Natural killer cell treated with Interleukin-12 subunit alpha and Interleukin-12 subunit beta and Interleukin-15 and Interleukin-18, amount 100 ng/mL, for 72 hours (primary cell): ENCODE data around the gene PANK4. TPM values are rescaled to one million over a fixed set of nuclear protein-coding genes. Genes with fewer than 3 reads are reported as not detected.
"Not testable (repeated sequence)": the region's sequence is repeated elsewhere in the genome, so short reads cannot be mapped to it uniquely, and the experiment has no call there.

Experiments
- ATAC-seq, 2 donors: fragments of 150-1000 bp; cut with Tn5 transposase in 1 of 2; sonication (Bioruptor Pico), chemical (Tn5 transposase) in 1 of 2; 2 replicates each; pipeline ENCODE4 v1.10.0; 2021
- DNase-seq: peaks from one replicate; pipeline ENCODE4 v3.0.0; 2022; ENCODE audit warnings: low spot score
- H3K27ac Mint-ChIP-seq, 2 donors: 1 replicate in 1 of 2; 2 replicates in 1 of 2; pipeline ENCODE4 v1.8.0; 2022; ENCODE audit warnings: mixed read lengths in 2 of 2, mild to moderate bottlenecking in 1 of 2, moderate library complexity in 1 of 2
- H3K27me3 Mint-ChIP-seq, 2 donors: 1 replicate in 1 of 2; 2 replicates in 1 of 2; pipeline ENCODE4 v1.8.0; 2022; ENCODE audit warnings: mixed read lengths in 2 of 2
- H3K36me3 Mint-ChIP-seq: one replicate; pipeline ENCODE4 v1.8.0; 2022; ENCODE audit warnings: mixed read lengths
- H3K4me1 Mint-ChIP-seq, 2 donors: 1 replicate in 1 of 2; 2 replicates in 1 of 2; pipeline ENCODE4 v1.8.0; 2022; ENCODE audit warnings: low read depth in 2 of 2, mixed read lengths in 2 of 2, mild to moderate bottlenecking in 1 of 2
- H3K4me3 Mint-ChIP-seq: one replicate; pipeline ENCODE4 v1.8.0; 2022; ENCODE audit warnings: mixed read lengths
- H3K9me3 Mint-ChIP-seq: 2 replicates; pipeline ENCODE4 v1.8.0; 2022; ENCODE audit warnings: mixed read lengths
- total RNA-seq, 2 donors: library from RNA; stranded (reverse); gene quantifications; one replicate each; pipeline ENCODE4 v1.2.3, GENCODE V29; 2022

Gene PANK4
- 10 to 100 TPM; 37.7 to 70.5 TPM for total RNA-seq

DNA sequence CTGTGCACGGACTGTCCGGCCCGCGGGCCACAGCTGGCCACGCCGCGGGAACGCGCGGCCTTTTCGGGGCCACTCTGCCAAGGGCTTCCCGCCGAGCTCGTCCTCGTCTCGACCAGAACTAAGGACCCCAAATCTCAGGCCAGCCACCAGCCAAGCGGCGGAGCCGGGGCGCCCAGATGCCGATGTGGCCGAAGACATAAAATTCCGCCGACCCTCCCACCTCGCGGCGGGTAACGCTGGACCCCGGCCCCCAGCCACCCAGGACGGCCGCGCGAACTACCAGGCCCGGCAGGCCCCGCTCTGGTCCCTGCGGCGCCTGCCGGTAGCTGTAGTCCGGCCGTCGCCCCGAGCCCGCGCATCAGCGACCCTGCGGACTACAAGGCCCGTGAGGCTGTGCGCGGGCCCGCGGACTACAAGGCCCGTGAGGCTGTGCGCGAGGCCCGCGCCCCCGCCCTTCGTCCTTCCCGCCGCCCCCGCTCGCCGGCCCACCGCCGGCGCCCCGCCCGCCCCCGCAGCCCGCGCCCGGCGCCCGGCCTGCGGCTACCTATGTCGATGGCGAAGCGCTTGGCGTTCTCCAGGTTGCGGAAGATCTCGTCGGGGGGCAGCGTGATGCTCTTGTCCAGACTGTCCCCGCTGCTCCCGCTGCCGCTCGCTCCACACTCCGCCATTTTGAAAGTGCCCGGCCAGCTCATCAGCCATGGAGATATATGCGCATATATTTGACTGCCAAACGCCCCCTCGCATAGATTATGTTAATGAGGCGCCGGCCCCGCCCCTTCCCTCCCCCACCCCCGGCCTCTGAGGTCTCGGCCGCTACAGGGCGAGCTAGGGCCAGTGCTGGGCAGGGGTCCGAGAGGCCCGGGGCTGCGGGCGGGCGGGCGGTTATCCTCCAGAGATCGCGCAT is at the start of gene PANK4:
PANK4 (minus strand) TSS at position 677 of the 904 bp plus-strand sequence; CDS start at position 668, 9 bp downstream.
- ATAC-seq (peak; percentile 98), DNase-seq (peak; percentile 95)
- H3K4me1 Mint-ChIP-seq = peaks cover 24 to 37% of the 10 kb centered on the region in 2 donors
- H3K4me3 Mint-ChIP-seq = peak within 1 kb of the TSS; percentile 93
- no peaks in the 10 kb centered on the region for H3K9me3 Mint-ChIP-seq
- H3K27ac Mint-ChIP-seq = peak within 1 kb of the TSS; percentile 74 to 90
- peaks cover 0 to 3% of the 10 kb centered on the region in 2 donors for H3K27me3 Mint-ChIP-seq
- no peaks in the 10 kb centered on the region for H3K36me3 Mint-ChIP-seq

DNA sequence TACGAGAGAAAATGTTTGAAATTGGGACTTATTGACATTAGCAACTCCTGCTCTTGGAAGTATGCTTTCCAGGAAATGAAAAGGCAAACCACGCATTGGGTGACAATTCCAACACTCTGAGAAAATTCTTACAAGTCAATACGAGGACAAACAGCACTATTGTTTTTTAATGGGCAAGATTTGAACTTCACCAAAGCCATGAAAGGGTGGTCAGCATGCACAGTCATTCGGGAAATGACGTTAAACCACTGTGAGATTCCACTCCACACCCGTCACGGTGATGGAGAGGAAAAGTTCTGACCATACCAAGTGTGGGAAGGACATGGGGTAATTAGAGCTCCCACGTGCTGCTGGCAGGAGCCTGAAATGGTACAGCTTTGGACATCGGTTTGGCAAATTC is 48.0 kb upstream of the PANK4 start:
- Mint-ChIP-seq H3K27ac (no peak overlapping the region), H3K36me3 (peaks cover 9% of the 10 kb centered on the region), H3K27me3 (no peaks in the 10 kb centered on the region), H3K4me3 (no peak overlapping the region), H3K9me3 (peaks cover 9% of the 10 kb centered on the region), H3K4me1 (peaks cover 16 to 25% of the 10 kb centered on the region in 2 donors)
- ATAC-seq (no peak), DNase-seq (no peak)

DNA sequence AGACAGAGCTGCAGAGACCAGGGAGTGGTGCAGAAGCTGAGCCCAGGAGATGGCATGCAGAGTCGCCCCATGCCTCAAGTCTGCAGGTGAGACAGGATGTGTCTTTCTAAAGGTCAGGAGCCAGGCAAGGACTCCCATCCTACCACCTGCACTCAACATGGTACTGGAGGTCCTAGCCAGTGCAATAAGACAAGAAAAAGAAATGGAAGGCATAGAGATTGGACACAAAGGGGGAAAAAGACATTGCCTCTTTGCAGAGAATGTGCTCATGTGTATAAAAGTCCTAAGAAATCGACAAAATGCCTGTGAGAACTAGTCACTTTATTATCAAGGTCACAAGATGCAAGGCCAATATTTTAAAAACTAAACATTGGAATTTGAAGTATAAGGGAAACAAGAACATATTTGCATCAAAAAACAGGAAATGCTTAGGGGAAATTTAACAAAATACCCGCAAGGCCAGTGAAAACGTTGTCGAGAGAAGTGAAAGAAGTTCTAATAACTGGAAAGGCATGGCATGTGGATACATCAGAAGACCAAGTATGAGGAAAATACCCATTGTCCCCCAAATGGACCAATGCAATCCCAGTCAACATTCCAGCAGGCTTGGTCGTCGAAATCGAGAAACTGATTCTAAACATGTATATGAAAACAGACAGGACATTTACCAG is 47.0 kb upstream of the PANK4 start:
- Mint-ChIP-seq H3K9me3 (peaks cover 9% of the 10 kb centered on the region), H3K27me3 (no peaks in the 10 kb centered on the region), H3K27ac (peak overlapping the region in 1 of 2 donors; percentile 18), H3K4me1 (peaks cover 8 to 18% of the 10 kb centered on the region in 2 donors), H3K36me3 (peaks cover 9% of the 10 kb centered on the region), H3K4me3 (no peak overlapping the region)
- no peak for ATAC-seq
- DNase-seq = no peak

DNA sequence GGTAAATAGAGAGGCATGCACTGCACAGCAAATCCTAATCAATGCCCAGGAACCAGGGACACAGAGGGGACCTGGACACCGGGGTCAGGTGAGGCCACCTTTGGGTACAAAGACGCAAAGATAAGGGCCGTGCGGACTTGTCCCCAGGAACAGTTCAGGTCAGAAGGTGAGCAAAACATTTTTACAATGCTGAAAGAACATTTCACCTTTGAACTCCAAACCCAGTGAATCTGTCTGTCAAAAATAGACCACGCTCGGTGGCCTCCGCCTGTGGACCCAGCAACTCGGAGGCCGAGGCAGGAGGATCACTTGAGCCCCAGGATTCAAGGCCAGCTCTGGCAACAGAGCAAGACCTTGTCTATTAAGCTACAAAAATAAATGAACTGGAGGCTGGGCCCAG is 45.0 kb upstream of the PANK4 start:
- Mint-ChIP-seq H3K9me3 (peaks cover 9% of the 10 kb centered on the region), H3K27me3 (no peaks in the 10 kb centered on the region), H3K27ac (no peak overlapping the region), H3K36me3 (peaks cover 9% of the 10 kb centered on the region), H3K4me1 (peaks cover 8 to 15% of the 10 kb centered on the region in 2 donors), H3K4me3 (no peak overlapping the region)
- ATAC-seq (no peak), DNase-seq (no peak)

DNA sequence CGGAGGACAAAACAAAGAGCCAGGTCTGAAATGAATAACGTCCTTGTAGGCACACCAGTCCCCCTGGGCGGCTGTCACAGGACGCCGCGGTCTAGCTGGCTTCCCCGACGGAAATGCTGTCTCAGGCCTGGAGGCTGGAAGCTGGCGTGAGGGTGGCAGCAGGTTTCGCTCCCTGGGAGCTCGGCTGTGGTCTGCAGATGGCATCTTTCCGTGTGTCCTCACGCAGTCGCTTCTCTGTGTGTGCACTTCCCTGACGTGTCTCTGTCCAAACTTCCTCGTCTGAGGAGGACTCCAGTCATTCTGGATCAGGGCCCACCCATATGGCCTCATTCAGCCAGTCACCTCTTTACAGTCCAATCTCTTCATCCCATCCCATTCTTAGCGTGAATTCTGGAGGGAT is 43.9 kb upstream of the PANK4 start:
- H3K27me3 Mint-ChIP-seq = no peaks in the 10 kb centered on the region
- peaks cover 8 to 12% of the 10 kb centered on the region in 2 donors for H3K4me1 Mint-ChIP-seq
- H3K9me3 Mint-ChIP-seq = peaks cover 9% of the 10 kb centered on the region
- no peak overlapping the region for H3K27ac Mint-ChIP-seq
- DNase-seq = no peak
- H3K4me3 Mint-ChIP-seq = no peak overlapping the region
- H3K36me3 Mint-ChIP-seq = peaks cover 9% of the 10 kb centered on the region
- ATAC-seq = no peak

DNA sequence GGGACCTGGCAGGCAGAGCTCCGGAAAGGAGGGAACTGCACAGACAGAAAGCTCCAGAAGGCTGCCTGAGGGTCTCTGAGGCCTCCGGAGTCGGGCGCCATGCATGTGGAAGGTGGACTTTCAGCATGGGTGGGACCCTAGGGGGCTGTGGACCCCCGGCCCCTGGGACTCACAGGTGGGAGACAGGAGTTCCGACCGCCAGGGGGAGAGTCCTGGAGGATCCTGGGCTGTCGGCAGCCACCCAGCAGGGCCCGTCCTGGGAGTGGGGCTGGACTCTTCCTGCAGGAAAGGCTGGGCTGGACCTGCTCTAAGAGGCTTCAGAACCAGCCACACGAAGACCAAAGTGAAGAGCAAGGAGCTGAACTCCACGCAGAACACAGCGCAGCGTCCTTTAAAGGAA is 43.3 kb upstream of the PANK4 start:
- ATAC-seq, DNase-seq, H3K27me3 Mint-ChIP-seq, H3K36me3 Mint-ChIP-seq, H3K4me3 Mint-ChIP-seq, H3K27ac Mint-ChIP-seq, H3K9me3 Mint-ChIP-seq: not testable (repeated sequence)
- peaks cover 8 to 12% of the 10 kb centered on the region in 2 donors for H3K4me1 Mint-ChIP-seq

DNA sequence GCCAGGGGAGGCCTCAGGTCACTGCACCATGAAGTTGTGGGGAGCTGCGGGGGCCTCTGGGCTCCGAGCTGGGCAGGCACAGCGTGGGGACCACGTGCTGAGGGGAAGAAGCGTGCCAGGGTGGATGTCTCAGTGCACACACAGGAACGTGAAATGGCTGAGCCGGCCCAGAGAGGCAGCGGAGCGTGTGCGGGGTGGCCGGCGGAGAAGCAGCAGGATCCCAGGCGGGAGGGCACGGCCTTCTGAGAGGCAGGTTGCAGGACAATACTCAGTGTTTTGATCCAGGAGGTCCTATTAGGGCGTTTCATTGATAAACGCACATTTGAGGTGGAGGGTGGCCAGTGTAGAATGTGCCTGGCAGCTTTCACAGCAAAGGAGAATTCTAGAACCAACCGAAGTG is 42.7 kb upstream of the PANK4 start:
- Mint-ChIP-seq H3K9me3 (peaks cover 9% of the 10 kb centered on the region), H3K36me3 (peaks cover 9% of the 10 kb centered on the region), H3K4me3 (no peak overlapping the region)

DNA sequence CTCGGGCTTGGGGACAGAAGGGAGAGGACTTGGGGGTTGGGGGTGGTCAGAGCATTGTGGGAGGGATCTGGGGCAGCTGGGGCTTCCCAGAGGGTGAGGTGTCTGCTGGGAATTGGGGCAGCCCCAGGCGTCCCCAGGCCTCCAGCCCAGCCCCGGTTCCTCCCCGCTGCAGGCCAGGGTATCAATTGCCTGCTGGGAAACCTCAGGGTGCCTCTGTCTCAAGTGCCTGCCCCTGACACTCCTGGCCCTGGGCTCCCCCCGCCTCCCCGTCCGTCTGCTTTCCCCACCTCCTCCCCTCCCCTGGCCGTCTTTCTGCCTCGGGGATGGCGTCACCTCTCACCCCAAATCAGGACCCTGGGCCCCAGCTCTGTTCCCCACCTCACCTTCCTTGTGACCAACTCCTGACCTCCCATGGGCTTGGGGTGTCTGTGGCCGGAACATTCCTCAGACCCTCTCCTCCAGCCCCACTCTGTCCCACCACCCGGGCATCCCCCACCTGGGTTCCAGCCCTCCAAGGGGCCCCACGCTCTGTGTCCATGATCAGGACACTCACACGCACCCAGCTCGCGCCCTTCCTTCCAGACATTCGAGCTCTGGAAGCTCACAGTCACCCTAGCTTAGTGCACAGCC is 41.9 kb upstream of the PANK4 start:
- ATAC-seq = peak in 1 of 2 donors; percentile 29
- not testable (repeated sequence) for H3K4me3 Mint-ChIP-seq, H3K27me3 Mint-ChIP-seq, DNase-seq, H3K27ac Mint-ChIP-seq, H3K4me1 Mint-ChIP-seq, H3K36me3 Mint-ChIP-seq, H3K9me3 Mint-ChIP-seq

More for the DNA sequence above, 42.7 kb upstream of the PANK4 start:
- H3K27me3 Mint-ChIP-seq = no peaks in the 10 kb centered on the region
- no peak overlapping the region for H3K27ac Mint-ChIP-seq
- H3K4me1 Mint-ChIP-seq = peaks cover 8 to 9% of the 10 kb centered on the region in 2 donors
- ATAC-seq = no peak
- no peak for DNase-seq

DNA sequence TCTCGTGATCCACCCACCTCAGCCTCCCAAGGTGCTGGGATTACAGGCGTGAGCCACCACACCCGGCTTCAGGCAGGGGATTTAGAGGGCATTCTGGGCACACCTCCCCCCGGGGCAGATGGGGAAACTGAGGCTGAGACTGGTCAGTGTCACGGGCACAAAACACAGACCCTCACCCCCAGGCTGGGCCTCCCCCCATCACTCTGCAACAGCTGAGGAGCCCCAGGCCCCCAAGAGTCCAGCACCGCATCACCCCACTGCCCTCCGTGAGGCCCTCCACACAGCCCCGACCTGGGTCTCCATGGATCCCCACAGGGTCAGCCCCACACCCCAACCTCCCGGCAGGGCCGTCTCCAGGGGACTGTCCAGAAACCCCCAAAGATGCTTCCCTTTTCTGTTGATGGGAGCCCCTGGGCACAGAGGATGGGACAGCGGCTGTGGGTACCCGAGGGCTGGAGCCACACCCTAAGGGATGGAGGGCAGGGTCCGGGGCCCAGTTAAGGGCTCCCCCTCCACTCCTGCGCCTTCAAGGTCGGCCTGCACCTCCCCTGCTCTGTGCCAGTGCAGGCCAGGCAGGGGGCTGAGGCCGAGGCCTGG is 40.8 kb upstream of the PANK4 start:
- ATAC-seq = no peak
- no peaks in the 10 kb centered on the region for H3K36me3 Mint-ChIP-seq
- H3K27ac Mint-ChIP-seq = no peak overlapping the region
- no peaks in the 10 kb centered on the region for H3K9me3 Mint-ChIP-seq
- H3K4me3 Mint-ChIP-seq = no peak overlapping the region
- no peak for DNase-seq
- peaks cover 0 to 2% of the 10 kb centered on the region in 2 donors for H3K4me1 Mint-ChIP-seq
- no peaks in the 10 kb centered on the region for H3K27me3 Mint-ChIP-seq

DNA sequence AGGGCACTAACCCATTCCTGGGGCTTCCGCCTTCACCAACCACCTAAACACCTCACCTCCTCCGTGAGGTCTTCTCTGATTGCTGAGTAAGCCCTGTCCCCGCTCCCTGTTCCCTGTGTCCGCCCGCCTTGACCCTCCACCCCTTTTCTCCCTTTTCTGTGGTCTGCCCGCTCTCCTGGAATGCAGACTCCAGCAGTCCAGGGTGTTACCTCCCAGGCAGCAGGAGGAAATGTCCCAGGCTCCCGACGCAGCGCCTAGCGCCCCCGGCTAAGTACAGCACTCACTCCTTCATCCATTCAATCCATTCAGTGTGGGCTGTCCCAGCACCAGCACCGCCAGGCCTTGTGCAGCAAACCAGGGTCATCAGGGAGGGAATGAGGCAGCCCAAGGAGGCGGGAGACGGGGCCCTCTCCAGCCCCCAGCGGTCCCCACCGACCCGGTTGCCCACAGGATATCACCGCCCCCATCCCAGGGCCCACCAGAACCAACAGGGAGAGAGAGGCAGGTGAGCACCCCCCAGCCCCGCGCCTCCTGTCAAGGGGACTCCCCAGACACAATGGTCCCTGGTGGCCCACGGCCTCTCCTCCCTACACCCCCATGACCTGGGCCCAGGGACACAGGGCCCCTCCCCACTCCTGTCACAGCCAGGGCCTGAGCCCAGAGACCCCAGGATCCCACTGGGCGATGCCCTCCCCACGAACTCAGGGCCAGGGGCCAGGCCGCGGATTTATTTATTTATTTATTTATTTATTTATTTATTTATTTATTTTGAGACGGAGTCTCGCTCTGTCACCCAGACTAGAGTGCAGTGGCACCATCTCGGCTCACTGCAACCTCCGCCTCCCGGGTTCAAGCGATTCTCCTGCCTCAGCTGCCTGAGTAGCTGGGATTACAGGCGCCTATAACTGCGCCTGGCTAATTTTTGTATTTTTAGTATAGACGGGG is 40.0 kb upstream of the PANK4 start:
- no peak for ATAC-seq
- no peaks in the 10 kb centered on the region for H3K27me3 Mint-ChIP-seq
- no peak for DNase-seq
- no peak overlapping the region for H3K4me3 Mint-ChIP-seq
- H3K27ac Mint-ChIP-seq = peak overlapping the region in 1 of 2 donors; percentile 61
- H3K9me3 Mint-ChIP-seq = no peaks in the 10 kb centered on the region
- H3K4me1 Mint-ChIP-seq = peaks cover 0 to 3% of the 10 kb centered on the region in 2 donors
- no peaks in the 10 kb centered on the region for H3K36me3 Mint-ChIP-seq

DNA sequence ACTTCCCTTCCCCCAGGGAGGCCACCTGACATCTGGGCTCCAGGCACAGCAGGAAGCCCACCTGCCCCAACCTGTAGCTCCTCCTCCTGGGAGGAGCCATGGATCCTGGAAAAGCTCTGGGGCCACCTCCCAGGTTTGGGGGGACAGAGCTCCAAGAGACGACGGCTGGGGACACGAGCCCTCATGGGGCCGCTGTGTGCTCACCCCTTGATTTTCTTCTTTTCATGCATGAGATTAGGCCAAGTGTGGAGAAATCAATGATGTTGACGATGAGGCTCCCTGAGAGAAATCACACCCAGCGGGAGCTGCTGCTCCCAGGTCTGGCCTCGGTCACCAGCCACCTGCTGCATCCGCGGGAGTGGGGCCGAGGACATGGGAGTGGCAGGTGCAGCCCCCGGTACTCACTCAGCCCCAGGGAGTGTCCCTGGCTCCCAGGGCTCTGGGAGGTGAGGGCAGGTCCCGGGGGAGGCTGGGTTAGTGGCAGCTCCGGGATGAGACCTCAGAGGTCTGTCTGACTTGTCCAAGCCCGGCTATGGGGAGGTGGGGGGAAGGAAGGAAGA is 38.5 kb upstream of the PANK4 start:
- peak overlapping the region in 1 of 2 donors; percentile 61 for H3K27ac Mint-ChIP-seq

DNA sequence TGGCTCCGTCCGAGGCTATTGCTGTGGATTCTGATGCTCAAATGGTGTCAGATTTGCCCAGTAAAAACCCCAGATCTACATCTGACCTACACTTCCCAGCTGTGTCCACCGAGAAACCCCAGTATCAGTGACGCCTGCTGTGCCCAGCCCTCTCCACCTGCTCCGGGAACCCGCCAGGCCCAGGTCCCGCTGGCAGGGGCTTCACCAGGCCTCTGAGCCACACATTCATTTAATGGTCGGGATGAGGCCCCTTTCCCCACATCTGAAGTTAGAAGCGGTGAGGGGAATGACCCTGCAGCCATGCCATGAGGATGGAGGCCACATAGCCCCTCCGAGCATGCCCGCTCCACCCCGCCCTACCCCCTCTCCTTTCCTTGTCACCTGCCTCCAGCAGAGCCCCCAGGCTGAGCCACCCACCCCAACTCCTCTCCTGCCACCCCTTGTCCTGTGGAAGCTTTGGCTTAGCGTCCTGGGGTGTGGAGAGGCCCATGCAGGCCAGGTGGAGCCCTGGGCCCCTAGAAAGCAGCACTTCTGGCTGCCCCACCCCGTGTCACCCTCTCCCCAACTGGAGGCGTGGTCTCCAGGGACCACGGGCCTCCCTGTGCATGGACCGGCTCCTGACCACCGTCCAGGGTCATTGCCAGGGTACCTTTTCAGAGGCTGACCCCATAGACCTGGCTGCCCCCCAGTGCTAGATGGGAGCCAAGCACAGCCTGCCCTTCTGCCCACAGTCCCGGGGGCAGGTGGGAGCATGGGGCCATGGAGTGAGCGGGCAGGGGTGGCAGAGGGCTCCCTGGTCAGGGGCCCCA is 37.8 kb upstream of the PANK4 start:
- no peak overlapping the region for H3K4me3 Mint-ChIP-seq

More for the DNA sequence above, 38.5 kb upstream of the PANK4 start:
- no peak for DNase-seq
- Mint-ChIP-seq H3K36me3 (no peaks in the 10 kb centered on the region), H3K4me1 (peaks cover 0 to 4% of the 10 kb centered on the region in 2 donors), H3K9me3 (no peaks in the 10 kb centered on the region), H3K4me3 (no peak overlapping the region), H3K27me3 (no peaks in the 10 kb centered on the region)
- ATAC-seq = no peak

More for the DNA sequence above, 37.8 kb upstream of the PANK4 start:
- DNase-seq (no peak), ATAC-seq (no peak)
- Mint-ChIP-seq H3K9me3 (no peaks in the 10 kb centered on the region), H3K27me3 (no peaks in the 10 kb centered on the region), H3K36me3 (no peaks in the 10 kb centered on the region), H3K4me1 (peaks cover 0 to 4% of the 10 kb centered on the region in 2 donors), H3K27ac (peak overlapping the region in 1 of 2 donors; percentile 61)
